ENCODE results near the gene GPR158. TPM values are rescaled to one million over a fixed set of nuclear protein-coding genes. Genes with fewer than 3 reads are reported as not detected.

The GPR158 gene
- total and polyA plus RNA-seq, 2 of the 8 experiments (the other 6 are each of a cell fraction or from before 2014, with no cell fraction given) = 0.14 to 0.78 TPM

DNA sequence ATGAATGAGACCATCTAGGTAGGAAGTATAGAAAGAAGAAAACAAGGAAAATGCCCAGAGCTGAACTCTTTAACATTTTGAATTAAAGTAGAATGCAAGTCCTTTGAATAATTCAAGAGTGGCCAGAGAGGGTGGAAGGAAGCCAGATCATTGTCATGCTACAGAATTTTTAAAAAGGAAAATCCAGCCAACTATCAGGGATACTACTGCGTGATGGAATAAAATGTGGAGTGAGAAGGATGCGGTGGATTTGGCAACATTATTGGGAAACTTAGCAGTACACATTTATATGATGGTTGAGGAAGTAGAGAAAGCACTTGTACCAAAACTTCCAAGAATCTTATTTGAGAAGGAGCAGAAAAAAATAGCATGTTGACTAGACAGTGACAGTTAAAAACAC lies 261.6 kb downstream of the GPR158 start:
- no peak overlapping the region for H2AFZ ChIP-seq (ENCODE audit: low read length)
- ChIA-PET CTCF (ENCODE audit: partially characterized antibody) (no interaction called here), POLR2A (ENCODE audit: partially characterized antibody) (no interaction called here)
- H3K18ac ChIP-seq (ENCODE audit: extremely low read depth, low read length) = no peak overlapping the region
- H4K8ac ChIP-seq (ENCODE audit: extremely low read depth, insufficient read depth, low read length) = no peak overlapping the region
- H3K23me2 ChIP-seq (ENCODE audit: low read depth, low read length) = no peaks in the 10 kb centered on the region
- no peak for FAIRE-seq
- H2BK12ac ChIP-seq (ENCODE audit: low read depth, low read length) = no peak overlapping the region
- H4K91ac ChIP-seq (replicated peaks; ENCODE audit: insufficient read length, low read length) = no peak overlapping the region
- no peak overlapping the region for H3K56ac ChIP-seq (replicated peaks; ENCODE audit: insufficient read length, low read depth, low read length)
- no peaks in the 10 kb centered on the region for H3K79me2 ChIP-seq (ENCODE audit: control insufficient read depth in 1 of 2, insufficient read depth in 2 of 2, low read length in 2 of 2)
- H3K27me3 ChIP-seq (replicated peaks in 1 of 4; ENCODE audit: control insufficient read depth in 3 of 4, extremely low read depth in 1 of 4, insufficient read depth in 3 of 4, low read length in 3 of 4) = no peaks in the 10 kb centered on the region
- H3K9me3 ChIP-seq (ENCODE audit: insufficient read depth in 2 of 2, low read depth in 1 of 2, low read length in 1 of 2) = no peaks in the 10 kb centered on the region
- no peak overlapping the region for H3K27ac ChIP-seq (ENCODE audit: low read depth, low read length)
- no peak overlapping the region for H4K5ac ChIP-seq (ENCODE audit: insufficient read length, low read depth, low read length)
- TF ChIP-seq RFX5 (IDR thresholded peaks at IDR 0.05; ENCODE audit: borderline replicate concordance, low read depth, low read length) (no peak), SIRT6 (IDR thresholded peaks at IDR 0.05; ENCODE audit: low read length) (no peak), CBX5 (IDR thresholded peaks at IDR 0.05; ENCODE audit: low read depth, low read length) (no peak), TAF7 (optimal IDR thresholded peaks at IDR 0.05; ENCODE audit: borderline replicate concordance, low read depth, low read length) (no peak), RAD21 (IDR thresholded peaks at IDR 0.05 in 1 of 2, conservative IDR thresholded peaks at IDR 0.05 in 1 of 2; ENCODE audit: low read depth in 2 of 2, low read length in 2 of 2) (no peak), FOSL1 (IDR thresholded peaks at IDR 0.05; ENCODE audit: insufficient read depth, low read depth, low read length) (no peak), KDM1A (IDR thresholded peaks at IDR 0.05; ENCODE audit: borderline replicate concordance, low read length) (no peak)
- H2BK5ac ChIP-seq (ENCODE audit: low read depth, low read length) = no peak overlapping the region
- no peaks in the 10 kb centered on the region for H3K79me1 ChIP-seq (ENCODE audit: low read depth, low read length)
- H2BK15ac ChIP-seq (ENCODE audit: low read length) = no peak overlapping the region
- H3K23ac ChIP-seq (ENCODE audit: insufficient read length) = no peak overlapping the region
- 88% methylated on average over 2 of the region's 2 CpGs; no CpG with 5 or more reads in 1 of the 2 experiments for WGBS, 2 experiments (ENCODE audit: extremely low coverage in 1 of 2, insufficient coverage in 1 of 2, insufficient read length in 1 of 2, insufficient replicate concordance in 2 of 2, low coverage in 1 of 2, low lambda C conversion rate in 2 of 2, missing lambda C conversion rate in 1 of 2)
- H3K4me1 ChIP-seq (replicated peaks in 1 of 4; ENCODE audit: control insufficient read depth in 3 of 4, insufficient read depth in 4 of 4, low read length in 3 of 4) = no peaks in the 10 kb centered on the region
- H2AK5ac ChIP-seq (ENCODE audit: low read depth, low read length) = no peak overlapping the region
- H4K20me1 ChIP-seq (replicated peaks in 1 of 2; ENCODE audit: control insufficient read depth in 1 of 2, insufficient read depth in 2 of 2, low read length in 2 of 2) = no peaks in the 10 kb centered on the region
- no peak overlapping the region for H2BK120ac ChIP-seq (replicated peaks; ENCODE audit: low read depth, low read length)
- no peak for DNase-seq (ENCODE audit: low read depth in 1 of 2, low spot score in 2 of 2)
- no peak overlapping the region for H2BK20ac ChIP-seq (ENCODE audit: low read length)
- H3K36me3 ChIP-seq (ENCODE audit: control insufficient read depth in 2 of 4, insufficient read depth in 4 of 4, low read length in 3 of 4) = no peaks in the 10 kb centered on the region
- no peak overlapping the region for H3K4me2 ChIP-seq (ENCODE audit: insufficient read depth in 1 of 2, low read depth in 2 of 2, low read length in 2 of 2)
- no peak overlapping the region for H3K9ac ChIP-seq (replicated peaks in 1 of 4; ENCODE audit: extremely low read depth in 1 of 4, low read depth in 3 of 4, low read length in 3 of 4)
- H3K4ac ChIP-seq (replicated peaks; ENCODE audit: insufficient read length, low read depth, low read length) = no peak overlapping the region
- H3K14ac ChIP-seq (ENCODE audit: insufficient read length) = no peak overlapping the region
- no peak overlapping the region for H3K4me3 ChIP-seq (ENCODE audit: extremely low read depth in 1 of 4, insufficient read depth in 2 of 4, low read depth in 3 of 4, low read length in 4 of 4)
